ENCODE data around the gene MYO16. TPM values are rescaled to one million over a fixed set of nuclear protein-coding genes. Genes with fewer than 3 reads are reported as not detected.
"Not testable (repeated sequence)": the region's sequence is repeated elsewhere in the genome, so short reads cannot be mapped to it uniquely, and the experiment has no call there.

The MYO16 gene
- total RNA-seq, 4 donors from 2014 or later, result 0.54 to 3.8 (median 1.5) TPM

DNA sequence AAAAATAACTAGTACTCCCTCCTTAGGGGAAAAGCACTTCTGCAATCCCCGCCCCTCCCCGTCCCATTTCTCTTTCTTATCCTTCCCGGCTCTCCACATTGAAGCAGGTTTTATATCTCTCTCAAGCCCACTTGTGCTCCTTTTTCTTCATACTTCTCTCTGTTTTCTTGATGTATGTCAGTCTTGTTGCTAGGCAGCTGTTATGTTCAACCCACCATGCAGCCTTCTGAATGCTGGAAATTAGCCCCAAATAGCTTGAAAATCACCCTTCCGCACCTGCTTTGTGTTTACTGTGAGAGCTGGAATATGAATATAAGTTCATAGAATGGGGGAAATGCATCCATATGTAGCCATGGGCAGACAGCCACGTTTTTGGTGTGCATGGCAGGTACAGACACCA, 461.4 kb downstream of the MYO16 start:
- WGBS, 2 donors (ENCODE audit: low coverage in 1 of 2), result 50 to 73% methylated on average over 5 of the region's 5 CpGs
- TF ChIP-seq POLR2AphosphoS5 (IDR thresholded peaks at IDR 0.05), result no peak
- no peak for TF ChIP-seq EP300 (IDR thresholded peaks at IDR 0.05)
- TF ChIP-seq, protein P1, sequence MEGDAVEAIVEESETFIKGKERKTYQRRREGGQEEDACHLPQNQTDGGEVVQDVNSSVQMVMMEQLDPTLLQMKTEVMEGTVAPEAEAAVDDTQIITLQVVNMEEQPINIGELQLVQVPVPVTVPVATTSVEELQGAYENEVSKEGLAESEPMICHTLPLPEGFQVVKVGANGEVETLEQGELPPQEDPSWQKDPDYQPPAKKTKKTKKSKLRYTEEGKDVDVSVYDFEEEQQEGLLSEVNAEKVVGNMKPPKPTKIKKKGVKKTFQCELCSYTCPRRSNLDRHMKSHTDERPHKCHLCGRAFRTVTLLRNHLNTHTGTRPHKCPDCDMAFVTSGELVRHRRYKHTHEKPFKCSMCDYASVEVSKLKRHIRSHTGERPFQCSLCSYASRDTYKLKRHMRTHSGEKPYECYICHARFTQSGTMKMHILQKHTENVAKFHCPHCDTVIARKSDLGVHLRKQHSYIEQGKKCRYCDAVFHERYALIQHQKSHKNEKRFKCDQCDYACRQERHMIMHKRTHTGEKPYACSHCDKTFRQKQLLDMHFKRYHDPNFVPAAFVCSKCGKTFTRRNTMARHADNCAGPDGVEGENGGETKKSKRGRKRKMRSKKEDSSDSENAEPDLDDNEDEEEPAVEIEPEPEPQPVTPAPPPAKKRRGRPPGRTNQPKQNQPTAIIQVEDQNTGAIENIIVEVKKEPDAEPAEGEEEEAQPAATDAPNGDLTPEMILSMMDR (IDR thresholded peaks at IDR 0.05), result no peak
- no peak for TF ChIP-seq POLR2A (IDR thresholded peaks at IDR 0.05)
- Histone ChIP-seq H3K27me3 (no peaks in the 10 kb centered on the region), H3K27ac (no peak overlapping the region), H3K9me3 (peaks cover 0 to 5% (median 0%) of the 10 kb centered on the region in 3 donors), H3K36me3 (no peaks in the 10 kb centered on the region), H3K4me1 (no peaks in the 10 kb centered on the region), H3K4me3 (no peak overlapping the region)
- no peak for ATAC-seq

DNA sequence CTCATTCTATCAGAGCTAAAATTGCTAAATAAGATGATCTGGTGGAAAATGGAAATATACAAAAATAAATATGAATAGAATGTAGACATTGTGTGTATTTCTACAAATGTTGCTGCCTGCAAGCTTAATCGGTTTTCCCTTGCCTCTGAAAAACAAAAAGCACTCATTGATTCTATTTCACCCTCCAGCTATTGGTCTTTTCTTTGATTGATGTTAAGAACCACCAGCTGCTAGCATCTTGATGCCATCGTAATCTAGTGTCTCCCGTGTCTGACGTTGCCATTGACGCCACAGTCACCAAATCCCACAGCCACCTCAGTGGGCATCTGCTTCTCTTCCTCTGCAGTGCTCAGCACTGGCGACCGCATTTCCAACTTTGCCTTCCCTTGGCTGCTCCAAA, 461.8 kb downstream of the MYO16 start:
- 89 to 92% methylated on average over 7 of the region's 7 CpGs for WGBS, 2 donors (ENCODE audit: low coverage in 1 of 2)
- no peak overlapping the region for H3K27ac ChIP-seq
- no peak for ATAC-seq
- H3K9me3 ChIP-seq, result peaks cover 0 to 5% (median 0%) of the 10 kb centered on the region in 3 donors
- H3K36me3 ChIP-seq, result no peaks in the 10 kb centered on the region
- no peaks in the 10 kb centered on the region for H3K4me1 ChIP-seq
- TF ChIP-seq POLR2A (IDR thresholded peaks at IDR 0.05), result no peak
- TF ChIP-seq EP300 (IDR thresholded peaks at IDR 0.05), result no peak
- no peak for TF ChIP-seq POLR2AphosphoS5 (IDR thresholded peaks at IDR 0.05)
- TF ChIP-seq, protein P1 (IDR thresholded peaks at IDR 0.05), result no peak
- no peaks in the 10 kb centered on the region for H3K27me3 ChIP-seq
- H3K4me3 ChIP-seq, result no peak overlapping the region

DNA sequence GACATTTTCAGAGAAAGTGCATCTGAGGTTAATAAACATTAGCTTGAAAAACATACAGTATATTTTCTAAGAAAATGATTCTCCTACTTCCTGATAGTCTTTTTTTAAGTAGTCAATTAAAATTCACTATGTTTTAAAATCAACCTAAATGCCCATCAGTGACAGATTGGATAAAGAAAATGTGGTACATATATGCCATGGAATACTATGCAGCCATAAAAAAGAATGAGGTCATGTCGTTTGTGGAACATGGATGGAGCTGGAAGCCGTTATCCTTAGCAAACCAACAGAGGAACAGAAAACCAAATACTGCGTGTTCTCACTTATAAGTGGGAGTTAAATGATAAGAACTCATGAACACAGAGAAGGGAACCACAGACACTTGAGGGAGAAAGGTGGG, 462.8 kb downstream of the MYO16 start:
- not testable (repeated sequence) for H3K9me3 ChIP-seq, H3K36me3 ChIP-seq, ATAC-seq, H3K4me3 ChIP-seq, H3K4me1 ChIP-seq, H3K27me3 ChIP-seq, H3K27ac ChIP-seq
- 88 to 90% methylated on average over 3 of the region's 3 CpGs for WGBS, 2 donors (ENCODE audit: low coverage in 1 of 2)

- 66 to 77% methylated on average over 2 of the region's 2 CpGs for WGBS, 2 donors (ENCODE audit: low coverage in 1 of 2)
- ATAC-seq, result no peak
- Histone ChIP-seq H3K27ac (no peak overlapping the region), H3K36me3 (no peaks in the 10 kb centered on the region), H3K9me3 (peaks cover 0 to 5% (median 0%) of the 10 kb centered on the region in 3 donors), H3K27me3 (no peaks in the 10 kb centered on the region), H3K4me1 (no peaks in the 10 kb centered on the region), H3K4me3 (no peak overlapping the region)
- TF ChIP-seq, protein P1 (IDR thresholded peaks at IDR 0.05), result no peak
- no peak for TF ChIP-seq EP300 (IDR thresholded peaks at IDR 0.05)
- no peak for TF ChIP-seq POLR2AphosphoS5 (IDR thresholded peaks at IDR 0.05)
- no peak for TF ChIP-seq POLR2A (IDR thresholded peaks at IDR 0.05)
Observed at GRCh38 chr13:109093998-109094397, 464.6 kb downstream of the MYO16 start.

- 80 to 97% methylated on average over 5 to 6 of the region's 6 CpGs for WGBS, 2 donors (ENCODE audit: low coverage in 1 of 2)
- H3K27me3 ChIP-seq, result no peaks in the 10 kb centered on the region
- H3K4me1 ChIP-seq, result no peaks in the 10 kb centered on the region
- no peak for ATAC-seq
- TF ChIP-seq, protein P1 (IDR thresholded peaks at IDR 0.05), result no peak
- TF ChIP-seq POLR2A (IDR thresholded peaks at IDR 0.05), result no peak
- no peak for TF ChIP-seq POLR2AphosphoS5 (IDR thresholded peaks at IDR 0.05)
- TF ChIP-seq EP300 (IDR thresholded peaks at IDR 0.05), result no peak
- H3K27ac ChIP-seq, result no peak overlapping the region
- no peak overlapping the region for H3K4me3 ChIP-seq
- peaks cover 0 to 5% (median 0%) of the 10 kb centered on the region in 3 donors for H3K9me3 ChIP-seq
- no peaks in the 10 kb centered on the region for H3K36me3 ChIP-seq
Observed at GRCh38 chr13:109095126-109095525, 465.7 kb downstream of the MYO16 start.

Data from gastroesophageal sphincter (tissue), 4 donors.